IPS DF 19.7 (cell line): ENCODE results near the gene WDR37.

ENCODE experiments used
- DNase-seq: peaks from one replicate; pipeline ENCODE4 v3.0.0-alpha.2; 2013; ENCODE audit warnings: low read depth, low spot score

WDR37 gene

GRCh38 chr10:1127629-1128028 is 71.4 kb downstream of the WDR37 start:
- DNase-seq, result no peak

GRCh38 chr10:1128115-1128514 is 71.9 kb downstream of the WDR37 start:
- no peak for DNase-seq

GRCh38 chr10:1128649-1129048 is 72.5 kb downstream of the WDR37 start:
- DNase-seq, result no peak

GRCh38 chr10:1130226-1130625 is 74.0 kb downstream of the WDR37 start:
- no peak for DNase-seq

- DNase-seq, result no peak
These were observed 75.0 kb downstream of the WDR37 start for GRCh38 chr10:1130995-1131790.

GRCh38 chr10:1132584-1132983 is 76.4 kb downstream of the WDR37 start:
- no peak for DNase-seq

- DNase-seq, result no peak
These were observed 77.4 kb downstream of the WDR37 start for GRCh38 chr10:1133495-1134045.

GRCh38 chr10:1134156-1134555 is 78.0 kb downstream of the WDR37 start:
- no peak for DNase-seq

GRCh38 chr10:1136268-1136667 is 80.1 kb downstream of the WDR37 start:
- no peak for DNase-seq

- DNase-seq, result no peak
These were observed 81.4 kb downstream of the WDR37 start for GRCh38 chr10:1137499-1138163.

GRCh38 chr10:1138529-1138928 is 82.3 kb downstream of the WDR37 start:
- DNase-seq, result no peak

GRCh38 chr10:1141261-1141660 is 85.1 kb downstream of the WDR37 start:
- DNase-seq, result no peak

GRCh38 chr10:1141701-1142100 is 85.5 kb downstream of the WDR37 start:
- DNase-seq, result no peak

GRCh38 chr10:1142596-1142995 is 86.4 kb downstream of the WDR37 start:
- no peak for DNase-seq

- DNase-seq, result no peak
These were observed 91.6 kb downstream of the WDR37 start for GRCh38 chr10:1147810-1148209.

GRCh38 chr10:1148855-1149605 is 92.8 kb downstream of the WDR37 start:
- no peak for DNase-seq

GRCh38 chr10:1149793-1150637 is 93.8 kb downstream of the WDR37 start:
- no peak for DNase-seq

GRCh38 chr10:1150638-1150955 is 94.4 kb downstream of the WDR37 start:
- no peak for DNase-seq

- no peak for DNase-seq
These were observed 95.2 kb downstream of the WDR37 start for GRCh38 chr10:1151076-1152033.
